GM18873 (cell line): ENCODE measurements around the gene CCDC68.

Source experiments
- ATAC-seq: cut with Tn5 transposase; IDR thresholded peaks from one replicate; pipeline ENCODE4 v1.9.1; 2021; ENCODE audit warnings: mild to moderate bottlenecking, moderate library complexity, moderate number of reproducible peaks; ENCODE audit not compliant: unreplicated experiment, low FRiP score

Gene CCDC68

DNA sequence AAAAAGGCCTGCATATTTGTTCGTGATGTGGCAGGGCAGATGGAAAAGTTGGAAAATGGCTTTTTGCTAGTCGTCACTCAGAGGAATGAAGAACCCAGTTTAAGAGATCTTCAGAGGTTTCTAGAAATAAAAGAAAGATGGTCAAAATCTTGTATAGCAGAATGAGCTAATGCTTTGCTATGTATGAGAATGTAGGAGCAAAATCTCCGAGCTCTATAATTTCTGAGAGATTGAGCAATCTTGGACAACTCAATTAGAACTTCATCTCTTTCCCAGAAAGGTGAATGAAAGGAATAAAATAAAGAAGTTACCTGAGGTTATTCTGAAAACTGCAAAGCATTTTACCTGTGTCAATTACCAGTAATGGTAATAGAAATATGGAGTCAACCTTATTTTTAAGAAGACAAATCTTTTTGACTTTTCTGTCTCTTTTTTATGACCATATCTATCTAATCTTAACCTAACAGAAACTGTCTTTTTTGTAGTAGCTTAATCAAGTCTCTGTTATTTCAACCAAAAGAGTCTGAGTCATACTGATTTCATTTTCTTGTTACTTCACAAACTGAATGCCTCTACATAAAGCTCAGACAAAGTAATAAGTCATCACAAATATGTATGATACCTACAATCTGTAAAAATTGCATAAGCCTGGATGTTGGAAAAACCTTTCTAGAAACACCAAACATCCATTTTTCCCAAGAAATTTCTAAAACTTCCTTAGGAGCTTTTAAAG is 32.5 kb downstream of the CCDC68 start:
- no peak for ATAC-seq

DNA sequence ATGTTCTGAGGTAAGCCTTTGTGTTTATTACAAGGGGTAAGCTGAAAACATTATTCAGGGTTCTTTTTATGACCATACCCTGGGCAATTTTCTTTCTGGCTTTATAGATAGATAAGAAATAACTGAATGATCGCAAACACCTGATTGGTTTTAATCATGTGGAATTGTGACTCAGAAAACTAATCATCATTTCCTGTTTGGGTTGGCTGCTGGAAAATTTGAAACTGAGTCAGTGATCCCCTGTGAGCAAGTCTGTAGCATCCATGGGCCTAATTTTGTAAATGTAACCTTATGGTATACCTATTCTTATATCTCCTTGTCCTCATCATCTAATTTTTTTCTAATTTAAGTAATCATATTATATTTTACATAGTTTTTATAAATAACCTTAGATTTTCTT is 34.3 kb downstream of the CCDC68 start:
- no peak for ATAC-seq

DNA sequence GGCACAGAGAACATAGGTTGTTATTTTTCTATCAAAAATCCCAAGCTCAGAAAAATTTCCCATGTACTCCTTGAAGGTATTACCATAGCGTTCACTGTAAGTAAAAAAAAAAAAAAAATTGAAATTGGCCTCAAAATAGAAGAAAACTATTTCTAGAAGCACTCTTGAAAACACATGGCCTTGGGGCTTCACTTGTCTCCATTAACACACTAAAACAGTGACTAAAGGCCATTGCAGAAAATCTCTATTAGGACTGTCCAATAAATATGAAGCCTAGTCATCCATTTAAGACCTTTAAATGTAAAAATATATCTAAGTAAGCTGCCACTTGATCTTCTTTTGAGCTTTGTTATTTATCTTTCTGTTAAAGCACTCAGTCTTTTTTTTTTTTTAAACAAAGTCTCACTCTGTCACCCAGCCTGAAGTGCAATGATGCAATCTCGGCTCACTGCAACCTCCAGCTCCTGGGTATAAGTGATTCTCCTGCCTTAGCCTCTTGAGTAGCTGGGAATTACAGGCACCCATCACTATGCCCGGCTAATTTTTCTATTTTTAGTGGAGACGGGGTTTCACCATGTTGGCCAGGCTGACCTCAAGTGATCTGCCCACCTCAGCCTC is 35.8 kb downstream of the CCDC68 start:
- no peak for ATAC-seq

DNA sequence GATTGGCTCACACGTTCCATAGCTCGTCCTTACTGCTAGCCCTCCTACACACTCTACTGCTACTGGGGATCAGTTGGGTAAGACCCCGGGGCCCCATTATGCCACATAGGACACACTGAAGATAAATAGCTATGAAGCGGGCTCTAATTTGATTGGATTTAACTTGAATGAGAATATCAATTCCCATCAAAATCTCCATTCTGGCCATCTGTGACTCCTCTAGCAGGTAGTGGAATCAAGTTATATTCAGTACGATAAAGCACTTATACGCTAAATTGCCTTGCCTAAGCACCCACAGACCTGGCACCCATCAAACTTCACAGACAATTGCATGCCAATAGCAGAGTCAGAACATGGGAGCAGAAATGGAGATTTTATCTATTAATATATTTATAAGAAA is 39.8 kb downstream of the CCDC68 start:
- no peak for ATAC-seq

DNA sequence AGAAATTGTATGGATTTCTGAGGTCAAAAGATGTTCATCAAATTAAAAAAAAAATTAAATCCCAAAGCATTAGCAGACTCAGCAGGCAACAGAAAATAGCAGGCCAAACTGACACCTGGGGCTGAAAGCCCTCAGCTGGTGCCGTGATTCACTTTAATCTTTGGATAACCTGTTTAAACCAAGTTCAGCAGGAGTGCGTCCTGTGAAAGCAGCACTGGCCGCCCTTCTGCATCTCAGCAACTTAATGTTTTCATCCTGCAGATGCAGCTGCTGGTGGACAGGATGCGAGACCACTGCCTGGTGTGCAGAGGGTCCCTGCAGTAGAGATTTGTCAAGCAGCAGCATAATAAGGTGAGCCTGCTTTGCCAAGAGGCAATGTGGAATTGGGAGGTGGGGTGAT is 41.2 kb downstream of the CCDC68 start:
- ATAC-seq, result no peak

DNA sequence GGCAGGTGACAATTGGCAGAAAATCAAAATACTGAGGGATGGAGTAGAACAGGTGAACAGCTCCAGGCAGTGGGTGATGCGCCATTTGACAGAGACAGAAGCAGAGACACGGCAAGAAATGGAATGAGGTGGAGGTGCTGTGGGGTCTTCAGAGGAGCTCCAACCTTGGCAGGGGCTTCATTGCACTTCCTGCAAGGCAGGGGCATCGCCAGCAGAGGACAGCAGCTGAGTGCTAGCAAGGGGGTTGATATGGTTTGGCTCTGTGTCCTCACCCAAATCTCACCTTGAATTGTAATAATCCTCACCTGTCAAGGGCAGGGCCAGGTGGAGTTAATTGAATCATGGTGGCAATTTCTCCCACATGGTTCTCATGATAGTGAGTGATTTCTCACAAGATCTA is 42.8 kb downstream of the CCDC68 start:
- ATAC-seq, result no peak

DNA sequence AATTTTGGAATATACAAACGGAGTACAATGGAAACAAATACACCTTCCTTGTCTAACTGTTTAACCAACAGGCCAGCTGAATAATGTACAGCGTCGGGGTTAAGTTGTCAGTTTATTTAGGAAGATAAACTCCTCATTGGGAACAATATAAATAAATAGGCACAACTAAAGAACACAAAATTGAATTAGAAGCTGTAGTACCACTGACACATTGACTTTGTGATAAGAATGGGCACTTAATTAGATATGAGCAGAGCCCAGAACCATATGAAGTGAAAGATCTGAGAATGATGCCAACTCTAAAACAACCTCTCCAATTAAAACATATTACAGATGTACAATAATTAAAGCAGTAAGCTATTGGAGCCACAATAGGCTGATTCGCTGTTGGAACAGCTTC is 44.4 kb downstream of the CCDC68 start:
- no peak for ATAC-seq

DNA sequence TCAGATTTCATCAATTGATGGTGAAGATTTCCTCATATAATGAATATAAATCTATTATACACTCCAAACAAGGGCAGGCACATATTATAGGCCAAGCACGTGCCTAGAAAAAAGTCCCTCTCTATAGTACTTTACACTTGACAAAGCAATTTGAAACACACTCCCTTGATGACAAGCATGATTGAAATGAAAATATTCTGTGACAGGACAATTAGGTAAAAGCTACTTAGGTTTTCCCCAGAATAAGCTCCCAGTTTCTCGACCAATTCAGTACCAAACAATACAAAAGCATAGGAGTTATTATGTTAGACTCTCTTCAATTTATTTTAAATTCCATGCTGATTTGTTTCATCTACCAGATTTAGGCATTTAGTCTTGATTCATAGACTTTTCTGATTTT is 47.7 kb downstream of the CCDC68 start:
- ATAC-seq, result no peak

DNA sequence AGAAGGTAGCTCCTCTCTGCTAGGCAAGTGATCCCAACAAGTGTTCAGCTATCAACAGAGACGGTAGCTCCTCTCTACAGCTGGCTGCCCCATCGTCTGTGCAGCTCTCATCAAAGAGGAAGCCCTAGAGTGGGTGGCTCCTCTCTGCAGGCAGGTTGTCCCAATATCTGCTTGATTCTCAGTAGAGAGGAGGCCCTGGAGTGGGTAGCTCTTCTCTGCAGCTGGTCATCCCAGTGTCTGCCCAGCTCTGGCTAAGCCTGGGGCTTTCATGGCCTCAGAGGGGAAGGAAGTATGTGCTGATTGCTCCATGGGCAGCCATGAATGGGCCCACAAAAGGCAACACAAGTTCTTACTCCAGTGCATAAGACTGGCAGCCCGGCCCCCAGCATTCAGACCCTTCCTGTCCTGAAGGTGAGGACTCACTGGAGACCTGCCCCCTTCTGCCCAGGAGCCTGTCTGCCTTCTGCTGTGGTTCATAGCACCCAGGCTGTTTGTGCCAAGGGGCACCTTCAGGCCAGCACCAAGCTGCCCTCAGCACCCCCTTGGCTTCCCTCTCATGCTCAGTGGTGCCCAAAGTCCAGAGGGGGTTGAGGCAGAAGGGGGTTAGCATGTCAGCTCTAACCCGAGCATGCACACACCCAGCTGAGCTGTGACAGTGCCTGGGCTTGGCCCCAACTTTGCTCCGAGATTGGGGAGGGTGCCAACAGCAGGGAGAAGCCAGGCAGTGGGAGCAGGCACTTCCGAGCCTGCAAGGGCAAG is 48.9 kb downstream of the CCDC68 start:
- ATAC-seq, result no peak

DNA sequence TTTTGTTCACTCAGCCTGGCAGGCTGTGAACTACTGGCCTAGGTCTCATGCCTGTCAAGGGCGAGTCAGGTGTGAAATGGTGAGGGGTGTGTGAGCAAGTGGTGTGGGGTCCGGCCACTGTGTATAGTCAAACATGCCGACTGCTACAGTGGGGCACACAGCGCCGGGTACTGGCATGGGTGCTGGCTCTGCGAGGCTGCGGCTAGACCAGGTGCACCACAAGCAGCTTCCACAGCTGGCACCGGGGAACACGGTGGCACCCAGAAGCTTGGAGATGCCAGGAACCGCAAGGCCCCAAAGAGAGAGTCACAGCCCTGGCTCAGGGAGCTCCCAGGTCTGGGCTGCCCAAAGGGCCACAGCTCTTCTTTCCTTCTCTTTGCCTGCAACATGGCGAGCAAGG is 49.7 kb downstream of the CCDC68 start:
- ATAC-seq, result no peak

DNA sequence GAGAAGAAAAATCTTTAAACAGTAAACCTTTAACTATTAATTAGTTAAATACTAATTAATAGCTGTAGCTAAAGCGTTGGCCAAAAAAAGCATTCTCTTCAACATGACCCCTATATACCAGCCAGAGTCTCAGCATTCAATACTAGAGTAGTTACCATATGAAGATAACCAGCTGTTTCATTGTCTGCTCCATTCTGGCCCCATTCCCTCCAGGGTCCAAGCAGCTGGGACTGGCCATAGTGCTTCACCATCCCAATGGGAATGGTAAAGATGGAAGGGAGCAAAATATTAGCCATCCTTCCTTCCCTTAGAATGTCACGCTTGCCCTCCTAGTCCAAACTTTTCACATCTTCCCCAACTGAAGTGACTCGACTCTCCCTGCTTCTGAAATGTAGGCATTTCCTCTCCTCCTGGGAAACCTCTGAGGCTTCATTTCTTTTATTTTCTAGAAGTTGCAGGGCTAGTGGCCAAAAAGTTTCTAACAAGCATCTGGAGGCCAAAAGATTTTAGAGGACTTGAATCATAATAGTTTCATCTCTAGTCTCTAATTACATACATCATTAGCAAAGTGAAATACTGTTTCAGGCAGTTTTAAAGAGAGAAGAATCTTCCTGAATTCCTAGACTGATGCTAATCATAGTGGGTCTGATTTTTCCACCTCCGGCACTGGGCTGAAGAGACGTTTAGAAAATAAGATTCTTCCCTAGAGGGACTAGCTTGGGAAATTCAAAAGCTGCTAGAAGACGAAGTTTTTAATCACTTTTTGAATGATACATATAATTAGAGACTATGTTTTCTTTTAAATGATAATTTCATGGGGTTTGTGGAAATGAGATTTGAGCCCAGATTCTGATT is 52.7 kb downstream of the CCDC68 start:
- no peak for ATAC-seq

DNA sequence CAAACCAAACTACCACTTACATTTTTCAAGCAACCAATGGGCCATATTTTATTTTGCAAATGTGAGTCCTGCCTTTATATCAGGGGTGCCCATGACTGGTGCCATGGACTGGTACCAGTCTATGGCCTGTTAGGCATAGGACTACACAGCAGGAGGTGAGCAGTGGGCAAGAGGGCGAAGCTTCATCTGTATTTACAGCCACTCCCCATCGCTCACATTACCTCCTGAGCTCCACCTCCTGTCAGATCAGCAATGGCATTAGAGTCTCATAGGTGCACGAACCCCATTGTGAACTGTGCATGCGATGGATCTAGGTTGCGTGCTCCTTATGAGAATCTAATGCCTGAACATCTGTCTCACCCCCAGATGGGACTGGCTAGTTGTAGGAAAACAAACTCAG is 53.6 kb downstream of the CCDC68 start:
- ATAC-seq, result no peak

DNA sequence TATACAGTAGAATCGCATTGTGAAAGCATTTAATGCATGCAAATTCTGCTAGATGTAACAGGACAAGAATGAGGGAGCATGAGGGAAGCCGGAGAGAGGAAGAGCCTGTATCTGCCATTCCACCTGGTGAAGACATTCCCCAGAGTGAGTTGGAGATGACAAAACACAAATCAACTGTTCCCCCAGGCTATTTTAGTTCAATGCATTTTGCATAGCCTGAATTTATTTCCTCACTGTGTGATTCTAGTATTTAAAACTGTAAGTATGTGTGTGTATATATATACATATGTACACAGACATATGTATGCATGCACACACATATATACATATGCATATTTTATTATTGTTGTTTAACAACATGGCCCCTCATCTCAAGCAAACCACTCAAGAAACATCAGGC is 54.7 kb downstream of the CCDC68 start:
- ATAC-seq, result no peak

DNA sequence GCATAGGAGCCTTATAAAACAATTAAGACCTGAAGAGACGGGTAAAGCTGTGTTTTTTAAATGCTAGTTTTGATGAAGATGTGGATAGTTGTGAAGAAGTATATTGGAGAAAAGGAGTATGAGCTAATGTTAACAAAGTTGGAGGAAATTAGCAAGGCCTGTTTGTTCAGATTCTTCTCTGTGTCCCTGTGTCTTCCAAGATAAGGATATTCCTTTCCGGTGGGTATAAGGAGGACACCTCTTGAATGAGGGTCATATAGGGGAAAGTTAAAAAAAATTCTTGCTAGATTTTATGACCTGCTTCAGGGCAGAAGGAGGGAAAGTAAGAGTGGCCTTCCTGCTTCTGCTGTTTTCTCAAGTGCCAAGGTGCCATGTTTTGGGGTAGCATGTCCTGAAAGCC is 59.0 kb downstream of the CCDC68 start:
- no peak for ATAC-seq

DNA sequence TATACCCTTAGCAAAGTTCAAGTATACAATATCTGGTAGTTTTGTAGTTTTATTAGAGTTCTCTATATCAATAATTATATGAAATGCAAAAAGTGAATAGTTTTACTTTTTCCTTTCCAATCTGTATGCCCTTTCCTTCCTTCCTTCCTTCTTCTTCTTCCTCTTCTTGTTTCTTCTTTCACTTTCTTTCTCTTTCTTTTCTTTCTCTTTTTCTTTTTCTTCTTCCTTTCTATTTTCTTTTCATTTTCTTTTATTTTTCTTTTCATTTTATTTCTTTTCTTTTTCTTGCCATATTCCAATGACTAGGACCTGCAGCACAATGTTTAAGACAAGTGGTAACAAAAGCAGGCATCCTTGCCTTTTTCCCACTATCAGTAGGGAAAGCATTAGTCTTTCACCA is 59.8 kb downstream of the CCDC68 start:
- no peak for ATAC-seq

DNA sequence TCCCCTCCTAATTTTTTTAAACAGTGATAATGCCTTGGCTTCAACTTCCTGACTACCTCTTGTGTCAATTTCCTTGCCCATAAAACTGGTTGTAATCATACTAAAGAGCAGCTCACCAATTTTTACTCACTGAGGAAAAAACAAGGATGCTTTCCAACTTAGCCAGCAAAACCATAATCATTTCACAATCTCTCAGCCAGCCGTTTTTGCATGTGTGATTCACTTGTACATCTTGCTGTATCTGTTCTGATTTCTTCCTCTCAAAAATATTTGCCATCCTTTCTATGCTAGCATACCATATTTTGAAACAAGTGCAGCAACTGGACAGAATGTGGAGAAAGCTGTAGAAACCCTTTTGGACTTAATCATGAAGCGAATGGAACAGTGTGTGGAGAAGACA is 70.3 kb downstream of the CCDC68 start:
- no peak for ATAC-seq

DNA sequence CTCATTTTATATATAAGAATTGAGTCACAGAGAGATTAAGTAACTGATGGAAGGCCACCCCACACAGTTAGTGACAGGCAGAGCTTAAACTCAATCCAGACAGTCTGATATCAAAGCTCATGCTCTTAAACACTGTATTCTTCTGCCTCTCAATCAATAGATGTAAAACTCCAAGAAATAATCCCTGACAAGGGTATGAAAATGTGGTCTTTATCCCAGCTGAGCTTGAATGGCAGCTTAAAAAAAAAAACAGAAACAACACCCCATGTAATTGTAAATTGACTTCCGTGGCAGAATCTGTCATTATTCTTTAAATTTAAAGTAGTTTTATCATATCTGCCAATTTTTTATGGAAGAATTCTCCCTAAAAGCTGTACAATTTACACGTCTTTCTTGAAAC is 70.9 kb downstream of the CCDC68 start:
- ATAC-seq, result no peak

DNA sequence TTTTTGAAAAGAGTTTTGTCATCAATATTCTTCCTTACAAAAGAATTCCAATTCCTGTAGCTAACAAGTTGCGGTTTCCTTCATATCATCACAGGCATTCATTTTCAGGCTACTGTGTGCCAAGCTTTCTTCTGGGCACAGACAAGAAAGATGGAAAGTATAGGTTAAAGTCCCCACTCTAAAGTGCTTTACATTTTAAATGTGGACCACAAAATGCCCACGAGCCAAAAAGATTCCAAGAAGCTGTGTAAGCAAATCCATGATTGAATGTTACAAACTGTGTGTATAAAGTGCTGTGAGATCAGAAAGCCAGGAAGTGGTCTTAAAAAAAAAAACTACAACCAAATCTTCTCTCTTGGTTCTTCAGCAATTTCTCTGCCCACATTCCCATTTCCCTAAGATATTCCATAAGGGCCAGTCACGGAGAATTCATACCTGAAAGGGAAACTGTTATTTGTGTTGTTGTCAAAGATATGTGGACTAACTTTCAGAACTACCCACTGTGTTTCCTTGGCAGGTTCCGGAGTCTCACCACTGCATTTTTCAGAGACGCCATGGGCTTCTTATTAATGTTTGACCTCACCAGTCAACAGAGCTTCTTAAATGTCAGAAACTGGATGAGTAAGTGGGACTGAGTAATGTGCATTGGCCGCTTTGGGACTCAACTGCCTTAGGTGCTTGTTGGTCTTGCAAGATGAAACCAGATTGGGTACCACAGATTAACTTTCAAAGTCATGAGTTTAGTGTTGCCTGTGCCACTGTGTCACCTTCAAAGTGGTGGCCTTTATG is 75.3 kb downstream of the CCDC68 start:
- no peak for ATAC-seq

DNA sequence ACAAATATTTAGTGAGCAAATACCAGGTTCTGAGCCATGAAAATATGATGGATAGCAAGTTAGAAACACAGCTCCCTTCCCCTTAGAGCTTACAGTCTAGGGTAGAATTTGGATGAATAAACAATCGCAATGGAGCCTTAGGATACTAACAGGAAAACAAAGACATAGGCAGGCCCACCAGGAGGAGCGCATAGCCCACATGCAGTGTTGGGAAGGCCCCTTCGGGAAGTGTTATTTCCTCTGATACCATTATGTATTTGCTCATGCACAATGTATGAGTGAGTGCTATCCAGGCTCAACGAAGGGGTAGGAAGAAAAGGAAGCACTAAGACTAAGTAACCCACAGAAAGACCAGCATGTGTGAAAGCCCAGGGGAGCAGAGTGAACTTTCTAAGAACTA is 76.9 kb downstream of the CCDC68 start:
- ATAC-seq, result no peak

DNA sequence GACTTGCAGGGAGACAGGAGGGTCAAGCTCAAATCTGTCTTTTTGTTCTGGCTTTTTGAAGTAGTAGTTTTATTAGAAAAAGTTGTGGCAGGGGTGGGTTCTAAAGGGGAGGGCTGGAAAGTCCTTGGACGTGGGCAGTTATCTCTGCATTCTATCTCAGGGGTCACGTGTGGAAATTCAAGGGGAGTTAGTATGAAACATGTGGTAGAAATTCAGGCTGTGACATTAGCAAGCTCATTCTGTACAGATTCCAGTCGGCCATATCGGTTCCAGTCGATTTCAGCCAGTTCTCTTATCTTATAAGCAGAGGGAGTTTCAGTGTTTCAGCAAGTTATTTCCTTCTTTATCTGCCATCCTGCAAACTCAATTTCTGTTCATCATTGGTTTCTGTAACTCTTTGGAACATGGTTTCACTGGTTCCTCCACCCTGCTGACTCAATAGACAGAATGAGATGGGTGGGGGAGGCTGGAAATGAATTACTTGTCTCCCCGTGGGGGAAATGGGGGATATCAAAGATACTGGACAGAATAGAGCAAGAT is 78.0 kb downstream of the CCDC68 start:
- no peak for ATAC-seq
